ENCODE data around the gene HK2.

- TF ChIP-seq, protein P1, sequence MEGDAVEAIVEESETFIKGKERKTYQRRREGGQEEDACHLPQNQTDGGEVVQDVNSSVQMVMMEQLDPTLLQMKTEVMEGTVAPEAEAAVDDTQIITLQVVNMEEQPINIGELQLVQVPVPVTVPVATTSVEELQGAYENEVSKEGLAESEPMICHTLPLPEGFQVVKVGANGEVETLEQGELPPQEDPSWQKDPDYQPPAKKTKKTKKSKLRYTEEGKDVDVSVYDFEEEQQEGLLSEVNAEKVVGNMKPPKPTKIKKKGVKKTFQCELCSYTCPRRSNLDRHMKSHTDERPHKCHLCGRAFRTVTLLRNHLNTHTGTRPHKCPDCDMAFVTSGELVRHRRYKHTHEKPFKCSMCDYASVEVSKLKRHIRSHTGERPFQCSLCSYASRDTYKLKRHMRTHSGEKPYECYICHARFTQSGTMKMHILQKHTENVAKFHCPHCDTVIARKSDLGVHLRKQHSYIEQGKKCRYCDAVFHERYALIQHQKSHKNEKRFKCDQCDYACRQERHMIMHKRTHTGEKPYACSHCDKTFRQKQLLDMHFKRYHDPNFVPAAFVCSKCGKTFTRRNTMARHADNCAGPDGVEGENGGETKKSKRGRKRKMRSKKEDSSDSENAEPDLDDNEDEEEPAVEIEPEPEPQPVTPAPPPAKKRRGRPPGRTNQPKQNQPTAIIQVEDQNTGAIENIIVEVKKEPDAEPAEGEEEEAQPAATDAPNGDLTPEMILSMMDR (IDR thresholded peaks at IDR 0.05): no peak
- no peak for TF ChIP-seq POLR2A (IDR thresholded peaks at IDR 0.05)
These were observed 11.4 kb downstream of the HK2 start for GRCh38 chr2:74845217-74845751.
